Tibial artery (tissue), 4 donors: Measurements from ENCODE around the gene WSCD1.

Source experiments
- DNase-seq, 2 donors: peaks; one replicate each; pipeline ENCODE4 v3.0.0-alpha.2; 2019
- H3K27ac ChIP-seq, 2 donors: fragments of 200-600 bp; sonication (generic) in 1 of 2; 1 replicate in 1 of 2; 2 replicates in 1 of 2; pipeline ENCODE4 v1.5.1; 2018 to 2019; ENCODE audit warnings: mild to moderate bottlenecking in 1 of 2
- H3K27me3 ChIP-seq, 2 donors: fragments of 200-600 bp; sonication (generic) in 1 of 2; one replicate each; pipeline versions ENCODE4 v1.5.1 to v1.6.0; 2016 to 2019
- H3K36me3 ChIP-seq, 3 donors: fragments of 200-600 bp; sonication (generic) in 2 of 3; one replicate each; pipeline ENCODE4 v1.5.1; 2016 to 2019; ENCODE audit warnings: mild to moderate bottlenecking in 2 of 3
- H3K4me1 ChIP-seq, 4 donors: fragments of 200-600 bp; sonication (generic) in 2 of 4; 1 replicate in 3 of 4; 2 replicates in 1 of 4; pipeline ENCODE4 v1.5.1; 2016 to 2019
- H3K4me3 ChIP-seq, 2 donors: fragments of 200-600 bp; sonication (generic) in 1 of 2; 1 replicate in 1 of 2; 2 replicates in 1 of 2; pipeline ENCODE4 v1.5.1; 2018 to 2019; ENCODE audit warnings: mild to moderate bottlenecking in 2 of 2
- H3K9me3 ChIP-seq, 3 donors: fragments of 200-600 bp; sonication (generic) in 1 of 3; one replicate each; pipeline ENCODE4 v1.5.1; 2016 to 2019
- intact Hi-C: fragments of 100-400 bp; cut with DNase I; formaldehyde crosslinking; loops from one replicate; pipeline ENCODE4 v1.15.0; 2023; ENCODE audit warnings: low total_unique reads
- TF ChIP-seq, protein P1 (sequence below), 2 experiments: fragments of 200-600 bp in 1 of 2; fragments of 450-650 bp in 1 of 2; IDR thresholded peaks; one replicate each; pipeline ENCODE4 v1.5.1; 2017 to 2019; ENCODE audit warnings: antibody characterized with exemption in 2 of 2, mild to moderate bottlenecking in 1 of 2, moderate library complexity in 1 of 2

The WSCD1 gene

GRCh38 chr17:6072611-6073010 is 2.4 kb downstream of the WSCD1 start:
- no peak overlapping the region for H3K27ac ChIP-seq
- H3K27me3 ChIP-seq = no peaks in the 10 kb centered on the region
- DNase-seq = no peak
- H3K9me3 ChIP-seq = no peaks in the 10 kb centered on the region
- no peaks in the 10 kb centered on the region for H3K36me3 ChIP-seq
- TF ChIP-seq, protein P1, sequence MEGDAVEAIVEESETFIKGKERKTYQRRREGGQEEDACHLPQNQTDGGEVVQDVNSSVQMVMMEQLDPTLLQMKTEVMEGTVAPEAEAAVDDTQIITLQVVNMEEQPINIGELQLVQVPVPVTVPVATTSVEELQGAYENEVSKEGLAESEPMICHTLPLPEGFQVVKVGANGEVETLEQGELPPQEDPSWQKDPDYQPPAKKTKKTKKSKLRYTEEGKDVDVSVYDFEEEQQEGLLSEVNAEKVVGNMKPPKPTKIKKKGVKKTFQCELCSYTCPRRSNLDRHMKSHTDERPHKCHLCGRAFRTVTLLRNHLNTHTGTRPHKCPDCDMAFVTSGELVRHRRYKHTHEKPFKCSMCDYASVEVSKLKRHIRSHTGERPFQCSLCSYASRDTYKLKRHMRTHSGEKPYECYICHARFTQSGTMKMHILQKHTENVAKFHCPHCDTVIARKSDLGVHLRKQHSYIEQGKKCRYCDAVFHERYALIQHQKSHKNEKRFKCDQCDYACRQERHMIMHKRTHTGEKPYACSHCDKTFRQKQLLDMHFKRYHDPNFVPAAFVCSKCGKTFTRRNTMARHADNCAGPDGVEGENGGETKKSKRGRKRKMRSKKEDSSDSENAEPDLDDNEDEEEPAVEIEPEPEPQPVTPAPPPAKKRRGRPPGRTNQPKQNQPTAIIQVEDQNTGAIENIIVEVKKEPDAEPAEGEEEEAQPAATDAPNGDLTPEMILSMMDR (IDR thresholded peaks at IDR 0.05) = no peak
- H3K4me1 ChIP-seq = peaks cover 0 to 26% (median 18%) of the 10 kb centered on the region in 4 donors
- no peak overlapping the region for H3K4me3 ChIP-seq
- intact Hi-C loops = no loop called here

DNA sequence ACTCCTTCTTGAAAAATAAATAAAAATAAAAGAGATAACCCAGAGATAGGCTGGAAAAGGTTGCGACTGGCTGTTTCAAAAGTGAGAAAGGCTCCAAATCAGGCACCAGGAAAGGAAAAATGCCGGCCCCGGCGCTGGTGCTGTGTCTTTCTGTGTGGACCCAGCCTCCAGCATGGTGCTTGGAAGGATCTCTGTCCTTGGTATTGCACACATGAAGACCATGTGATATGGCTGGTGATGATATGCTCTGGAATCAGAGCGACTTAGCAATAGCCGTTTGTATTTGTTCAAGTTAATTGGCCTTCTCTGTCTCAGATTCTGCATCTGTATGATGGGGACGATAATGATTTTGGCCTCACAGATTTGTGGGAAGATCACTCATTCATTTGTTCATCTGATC is 3.4 kb downstream of the WSCD1 start:
- Histone ChIP-seq H3K9me3 (no peaks in the 10 kb centered on the region), H3K27ac (no peak overlapping the region), H3K36me3 (no peaks in the 10 kb centered on the region), H3K4me1 (peaks cover 0 to 26% (median 18%) of the 10 kb centered on the region in 4 donors), H3K4me3 (no peak overlapping the region), H3K27me3 (no peaks in the 10 kb centered on the region)
- intact Hi-C loops = no loop called here
- TF ChIP-seq, protein P1 (IDR thresholded peaks at IDR 0.05) = no peak
- no peak for DNase-seq

DNA sequence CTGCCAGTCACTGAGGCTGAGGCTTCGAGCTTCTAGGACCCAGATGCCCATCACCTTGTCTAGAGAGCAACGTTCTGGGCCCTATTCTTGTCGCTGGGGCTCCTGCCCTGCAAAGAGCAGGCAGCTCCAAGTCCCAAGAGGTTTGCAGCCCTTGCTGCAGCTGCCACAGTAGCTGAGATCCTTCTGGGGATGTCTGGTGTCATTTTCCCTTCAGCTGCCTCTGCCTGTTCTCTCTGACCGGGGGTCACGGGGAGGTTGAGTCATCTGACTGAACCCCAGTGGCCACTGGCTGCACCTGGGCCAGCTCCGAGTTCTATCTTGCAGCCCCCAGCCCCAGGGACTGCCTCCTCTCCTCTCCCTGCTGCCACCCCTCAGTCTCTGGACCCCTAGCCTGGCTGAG is 4.9 kb downstream of the WSCD1 start:
- intact Hi-C loops = no loop called here

DNA sequence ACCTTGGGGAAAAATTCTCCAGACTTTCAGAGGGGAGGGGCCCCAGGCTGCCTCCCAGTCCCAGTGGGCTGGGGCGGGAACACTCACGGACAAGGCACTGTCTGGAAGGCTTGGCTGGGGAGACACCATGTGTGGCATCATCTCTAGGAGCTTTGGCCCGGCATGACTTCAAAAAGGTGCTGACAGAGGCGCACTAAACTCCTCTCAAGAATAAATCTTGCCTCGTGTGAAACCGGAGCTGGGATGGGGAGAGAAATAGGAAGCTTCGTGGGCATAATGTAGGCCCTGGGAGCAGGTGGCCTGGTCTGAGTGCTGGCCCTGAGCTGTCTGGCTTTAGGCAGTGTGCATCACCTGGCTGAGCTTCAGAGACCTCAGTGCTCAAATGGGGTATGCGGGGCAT is 5.7 kb downstream of the WSCD1 start:
- Histone ChIP-seq H3K27ac (no peak overlapping the region), H3K9me3 (no peaks in the 10 kb centered on the region), H3K36me3 (peaks cover 4 to 8% (median 5%) of the 10 kb centered on the region in 3 donors), H3K4me3 (no peak overlapping the region), H3K4me1 (peaks cover 0 to 15% (median 7%) of the 10 kb centered on the region in 4 donors), H3K27me3 (no peaks in the 10 kb centered on the region)
- intact Hi-C loops = no loop called here
- TF ChIP-seq, protein P1 (IDR thresholded peaks at IDR 0.05) = no peak
- no peak for DNase-seq

More for the DNA sequence above, 4.9 kb downstream of the WSCD1 start:
- DNase-seq = no peak
- Histone ChIP-seq H3K27ac (no peak overlapping the region), H3K36me3 (peaks cover 0 to under 1% (median 0%) of the 10 kb centered on the region in 3 donors), H3K27me3 (no peaks in the 10 kb centered on the region), H3K4me3 (no peak overlapping the region), H3K4me1 (peaks cover 0 to 15% (median 9%) of the 10 kb centered on the region in 4 donors), H3K9me3 (no peaks in the 10 kb centered on the region)
- TF ChIP-seq, protein P1 (IDR thresholded peaks at IDR 0.05) = no peak

GRCh38 chr17:6077752-6078151 is 7.6 kb downstream of the WSCD1 start:
- H3K27ac ChIP-seq = no peak overlapping the region
- H3K4me3 ChIP-seq = no peak overlapping the region
- TF ChIP-seq, protein P1 (IDR thresholded peaks at IDR 0.05) = no peak
- H3K4me1 ChIP-seq = no peaks in the 10 kb centered on the region
- no peaks in the 10 kb centered on the region for H3K27me3 ChIP-seq
- no peaks in the 10 kb centered on the region for H3K9me3 ChIP-seq
- DNase-seq = no peak
- intact Hi-C loops = no loop called here
- H3K36me3 ChIP-seq = peaks cover 6 to 9% (median 7%) of the 10 kb centered on the region in 3 donors

DNA sequence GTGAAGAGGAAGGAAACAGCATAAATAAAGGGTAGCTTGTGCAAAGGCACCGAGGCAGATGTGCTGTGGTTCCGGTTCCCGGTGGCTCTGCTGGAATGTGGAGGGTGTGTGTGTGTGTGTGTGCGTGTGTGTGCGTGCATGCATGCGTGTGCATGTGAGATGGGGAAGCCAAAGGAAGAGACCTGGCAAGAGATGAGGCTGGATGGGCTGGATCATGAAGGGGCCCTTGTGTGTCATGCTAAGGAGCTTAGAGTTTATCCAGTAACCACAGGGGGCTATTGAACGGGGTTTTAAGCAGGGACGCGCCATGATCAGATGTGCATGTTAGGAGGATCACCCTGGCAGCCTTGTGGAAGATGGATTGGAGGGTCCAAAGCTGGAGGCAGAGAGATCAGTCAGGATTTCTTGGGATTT is 8.3 kb downstream of the WSCD1 start:
- no peak overlapping the region for H3K4me3 ChIP-seq
- H3K9me3 ChIP-seq = no peaks in the 10 kb centered on the region
- peaks cover 6 to 9% (median 7%) of the 10 kb centered on the region in 3 donors for H3K36me3 ChIP-seq
- TF ChIP-seq, protein P1 (IDR thresholded peaks at IDR 0.05) = no peak
- DNase-seq = no peak
- no peak overlapping the region for H3K27ac ChIP-seq
- H3K4me1 ChIP-seq = no peaks in the 10 kb centered on the region
- intact Hi-C loops = no loop called here
- no peaks in the 10 kb centered on the region for H3K27me3 ChIP-seq
